ENCODE results near the gene CMTM8. TPM values are rescaled to one million over a fixed set of nuclear protein-coding genes. Genes with fewer than 3 reads are reported as not detected.

Gene CMTM8
- total RNA-seq, 4 donors from 2014 or later = 4.4 to 39.2 (median 7.4) TPM

- H3K27ac ChIP-seq = no peak overlapping the region
- no peaks in the 10 kb centered on the region for H3K27me3 ChIP-seq
- H3K4me3 ChIP-seq = no peak overlapping the region
- TF ChIP-seq EP300 (IDR thresholded peaks at IDR 0.05; ENCODE audit: low read depth) = no peak
- TF ChIP-seq POLR2A (IDR thresholded peaks at IDR 0.05) = no peak
- no peak for TF ChIP-seq CTCF (IDR thresholded peaks at IDR 0.05)
- no peak for TF ChIP-seq POLR2AphosphoS5 (IDR thresholded peaks at IDR 0.05)
- no peaks in the 10 kb centered on the region for H3K9me3 ChIP-seq
- H3K36me3 ChIP-seq = no peaks in the 10 kb centered on the region
- no peak for DNase-seq
- intact Hi-C loops (cut with DNase I; ENCODE audit: low total_unique reads) = no loop called here
- WGBS, 2 donors (ENCODE audit: low coverage in 1 of 2) = 68 to 76% methylated on average over 5 to 10 of the region's 10 CpGs
- in situ Hi-C loops (cut with MboI; ENCODE audit: low pct_ligation_motif_present in 1 of 4, low pct_unique_long_range_greater_than_20kb in 1 of 4, low sequenced_read_pairs in 3 of 4) = no loop called here
- no peaks in the 10 kb centered on the region for H3K4me1 ChIP-seq
Observed at GRCh38 chr3:32200992-32201758, 37.3 kb upstream of the CMTM8 start.

GRCh38 chr3:32202496-32202895, 36.0 kb upstream of the CMTM8 start:
- in situ Hi-C loops (cut with MboI; ENCODE audit: low pct_ligation_motif_present in 1 of 4, low pct_unique_long_range_greater_than_20kb in 1 of 4, low sequenced_read_pairs in 3 of 4) (no loop called here), intact Hi-C loops (cut with DNase I; ENCODE audit: low total_unique reads) (no loop called here)
- H3K27ac ChIP-seq = no peak overlapping the region
- whole genome bisulfite sequencing, 2 donors (ENCODE audit: low coverage in 1 of 2) = 86 to 89% methylated on average over 1 of the region's 1 CpG
- H3K4me1 ChIP-seq = no peaks in the 10 kb centered on the region
- no peak for TF ChIP-seq EP300 (IDR thresholded peaks at IDR 0.05; ENCODE audit: low read depth)
- TF ChIP-seq POLR2AphosphoS5 (IDR thresholded peaks at IDR 0.05) = no peak
- H3K4me3 ChIP-seq = no peak overlapping the region
- no peaks in the 10 kb centered on the region for H3K36me3 ChIP-seq
- H3K27me3 ChIP-seq = no peaks in the 10 kb centered on the region
- DNase-seq = no peak
- H3K9me3 ChIP-seq = no peaks in the 10 kb centered on the region

GRCh38 chr3:32203854-32204253, 34.6 kb upstream of the CMTM8 start:
- no peak for TF ChIP-seq EP300 (IDR thresholded peaks at IDR 0.05; ENCODE audit: low read depth)
- TF ChIP-seq POLR2A (IDR thresholded peaks at IDR 0.05) = no peak
- TF ChIP-seq POLR2AphosphoS5 (IDR thresholded peaks at IDR 0.05) = no peak
- TF ChIP-seq CTCF (IDR thresholded peaks at IDR 0.05) = no peak
- Histone ChIP-seq H3K4me1 (no peaks in the 10 kb centered on the region), H3K27me3 (no peaks in the 10 kb centered on the region), H3K36me3 (no peaks in the 10 kb centered on the region), H3K9me3 (no peaks in the 10 kb centered on the region), H3K4me3 (no peak overlapping the region), H3K27ac (no peak overlapping the region)
- in situ Hi-C loops (cut with MboI; ENCODE audit: low pct_ligation_motif_present in 1 of 4, low pct_unique_long_range_greater_than_20kb in 1 of 4, low sequenced_read_pairs in 3 of 4) (no loop called here), intact Hi-C loops (cut with DNase I; ENCODE audit: low total_unique reads) (no loop called here)
- DNase-seq = no peak

- Histone ChIP-seq H3K4me1 (no peaks in the 10 kb centered on the region), H3K36me3 (no peaks in the 10 kb centered on the region), H3K9me3 (no peaks in the 10 kb centered on the region), H3K27me3 (no peaks in the 10 kb centered on the region), H3K4me3 (no peak overlapping the region), H3K27ac (no peak overlapping the region)
- in situ Hi-C loops (cut with MboI; ENCODE audit: low pct_ligation_motif_present in 1 of 4, low pct_unique_long_range_greater_than_20kb in 1 of 4, low sequenced_read_pairs in 3 of 4) (no loop called here), intact Hi-C loops (cut with DNase I; ENCODE audit: low total_unique reads) (no loop called here)
- 78 to 87% methylated on average over 4 of the region's 4 CpGs for WGBS, 2 donors (ENCODE audit: low coverage in 1 of 2)
- TF ChIP-seq POLR2AphosphoS5 (IDR thresholded peaks at IDR 0.05) (no peak), EP300 (IDR thresholded peaks at IDR 0.05; ENCODE audit: low read depth) (no peak), POLR2A (IDR thresholded peaks at IDR 0.05) (no peak), CTCF (IDR thresholded peaks at IDR 0.05) (no peak)
- no peak for DNase-seq
Observed at GRCh38 chr3:32208447-32208846, 30.0 kb upstream of the CMTM8 start.

- no peak for DNase-seq
- Histone ChIP-seq H3K27ac (no peak overlapping the region), H3K36me3 (no peaks in the 10 kb centered on the region), H3K9me3 (no peaks in the 10 kb centered on the region), H3K4me3 (no peak overlapping the region), H3K27me3 (no peaks in the 10 kb centered on the region), H3K4me1 (peaks cover 0 to 5% (median 2%) of the 10 kb centered on the region in 4 donors)
- 77 to 78% methylated on average over 2 of the region's 2 CpGs for WGBS, 2 donors (ENCODE audit: low coverage in 1 of 2)
- intact Hi-C loops (cut with DNase I; ENCODE audit: low total_unique reads) (loop anchor here (5.0 kb wide), 1 partner anchor 38 kb away; no protein-coding TSS in a partner anchor), in situ Hi-C loops (cut with MboI; ENCODE audit: low pct_ligation_motif_present in 1 of 4, low pct_unique_long_range_greater_than_20kb in 1 of 4, low sequenced_read_pairs in 3 of 4) (no loop called here)
- no peak for TF ChIP-seq CTCF (IDR thresholded peaks at IDR 0.05)
Observed at GRCh38 chr3:32215185-32215584, 23.3 kb upstream of the CMTM8 start.
